ENCODE results near the gene DOCK10.

Gene DOCK10

DNA sequence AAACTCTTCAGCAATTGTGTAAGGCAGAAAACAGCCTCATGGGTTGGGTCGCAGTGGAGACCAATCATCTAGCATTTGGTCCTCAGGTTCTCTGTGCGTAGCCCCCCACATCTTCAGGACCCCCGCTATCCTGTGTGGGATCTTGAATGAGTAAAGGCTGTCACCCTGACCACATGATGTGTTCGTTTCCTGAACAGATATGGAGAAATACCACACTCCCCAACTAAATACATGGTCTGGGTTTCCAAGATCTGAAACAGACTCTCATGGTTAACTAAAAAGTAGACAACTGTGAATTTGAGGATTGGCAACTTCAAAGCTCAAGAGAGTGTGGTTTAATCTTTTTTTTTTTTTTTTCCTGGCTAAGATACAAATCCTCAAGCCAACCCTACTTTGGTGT lies 23.2 kb downstream of the DOCK10 start:
- DNase-seq = no peak
- intact Hi-C loops (cut with DNase I) = no loop called here

DNA sequence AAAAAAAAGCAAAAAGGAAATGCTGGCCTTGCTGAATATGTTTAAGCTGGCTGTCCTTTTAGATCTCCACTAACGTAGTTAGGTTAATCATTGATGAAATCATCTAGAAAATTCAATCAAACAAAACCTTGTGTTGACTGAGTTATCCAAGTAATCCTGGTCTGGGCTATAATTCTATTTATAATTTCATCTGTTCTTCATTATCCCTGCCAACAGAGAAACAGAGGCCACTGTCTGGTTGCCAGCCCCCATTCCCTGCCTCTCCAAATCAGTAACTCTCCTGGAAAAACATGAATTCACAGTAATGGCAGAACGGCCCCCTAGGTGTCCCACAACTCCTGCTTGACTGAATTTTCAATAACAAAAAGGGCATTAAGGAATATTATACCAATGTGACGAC lies 24.6 kb downstream of the DOCK10 start:
- intact Hi-C loops (cut with DNase I) = no loop called here
- DNase-seq = no peak

DNA sequence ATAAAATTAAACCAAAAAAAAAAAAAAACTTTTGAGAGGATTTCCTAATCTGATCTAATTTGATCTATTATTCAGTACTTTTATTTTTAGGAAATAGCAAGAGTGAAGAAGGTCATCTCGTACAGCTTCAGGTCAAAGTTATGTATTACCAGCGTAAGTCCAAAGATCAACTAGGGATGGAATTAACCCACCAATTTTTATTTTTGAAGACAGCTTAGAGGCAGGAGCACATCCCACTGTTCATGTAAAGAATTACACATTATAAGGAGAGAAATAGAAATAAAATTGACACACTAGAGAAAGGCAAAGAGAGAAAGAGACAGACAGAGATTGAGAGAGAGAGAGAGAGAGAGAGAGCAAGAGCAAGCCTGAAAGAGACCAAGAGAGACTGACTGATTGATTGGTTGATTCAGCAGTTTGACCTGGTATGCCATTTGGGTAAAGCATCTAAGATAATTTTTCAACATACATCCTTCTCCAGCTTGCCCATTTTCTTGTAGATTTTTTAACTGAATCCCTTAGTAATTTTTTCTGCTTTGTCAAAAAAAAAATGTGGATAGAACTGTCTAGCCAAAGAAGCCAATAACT lies 25.1 kb downstream of the DOCK10 start:
- no peak for DNase-seq
- intact Hi-C loops (cut with DNase I) = no loop called here

DNA sequence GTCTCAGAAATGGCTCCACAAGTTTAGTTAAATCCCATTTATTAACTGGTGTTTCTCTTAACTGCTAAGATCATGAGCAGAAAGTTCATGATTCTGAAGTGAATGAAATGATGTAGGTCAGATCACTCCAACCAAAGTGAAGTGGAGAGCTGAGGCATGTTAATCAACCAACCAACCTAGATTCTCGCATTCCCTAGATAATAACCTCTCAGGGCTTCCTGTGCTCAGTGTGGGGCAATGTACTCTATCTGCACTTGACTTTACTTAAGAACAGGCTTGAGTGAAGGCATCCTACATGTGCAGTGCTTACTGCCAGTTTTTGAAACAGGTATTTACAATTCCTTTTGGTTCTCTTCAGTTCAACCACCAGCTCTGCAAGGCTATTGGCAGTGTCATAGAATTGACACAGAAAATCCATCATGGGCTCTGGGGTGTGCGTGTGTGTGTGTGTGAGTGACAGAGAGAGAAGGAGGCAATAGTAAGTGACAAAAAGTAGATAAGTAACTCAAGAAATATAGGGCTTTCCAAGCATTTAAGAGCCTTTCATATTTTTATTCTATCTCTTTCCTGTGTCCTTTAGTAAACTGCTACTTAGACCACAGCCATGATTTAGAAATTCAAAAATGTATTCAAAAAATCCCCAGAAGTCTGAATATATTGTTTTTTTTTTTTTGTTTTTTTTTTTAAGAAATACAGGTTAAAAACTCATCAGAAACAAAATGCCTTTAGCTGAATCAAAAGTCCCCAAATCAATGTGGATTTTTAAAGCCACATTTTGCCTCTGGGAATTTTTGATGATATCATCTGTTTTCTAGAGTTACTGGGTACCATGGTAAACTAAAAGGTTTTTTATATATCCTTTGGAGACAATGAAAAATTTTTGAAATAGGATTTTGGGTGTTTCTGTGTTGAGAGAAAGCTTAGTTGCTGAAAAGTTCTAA lies 28.6 kb downstream of the DOCK10 start:
- intact Hi-C loops (cut with DNase I) = no loop called here

DNA sequence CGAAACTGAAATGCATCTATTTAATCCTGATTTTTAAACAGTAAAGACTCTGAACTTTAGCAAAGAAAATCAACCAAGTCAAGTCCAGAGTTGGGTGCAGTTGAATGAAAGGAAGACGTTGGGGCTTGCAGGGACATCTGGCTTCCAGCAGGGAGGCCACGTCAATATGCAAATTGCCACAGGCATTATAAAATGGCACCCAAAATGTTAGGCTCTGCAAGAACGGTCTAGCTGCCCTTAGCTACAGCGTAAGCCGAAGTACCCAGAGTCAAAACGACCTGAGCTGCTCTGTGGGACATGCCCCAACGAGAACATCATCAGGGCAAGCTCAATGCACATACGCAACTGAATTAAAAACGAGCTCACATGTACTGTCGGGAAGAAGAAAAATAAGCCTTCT lies 30.7 kb downstream of the DOCK10 start:
- intact Hi-C loops (cut with DNase I) = no loop called here
- DNase-seq = no peak

More for the DNA sequence above, 28.6 kb downstream of the DOCK10 start:
- DNase-seq = no peak

DNA sequence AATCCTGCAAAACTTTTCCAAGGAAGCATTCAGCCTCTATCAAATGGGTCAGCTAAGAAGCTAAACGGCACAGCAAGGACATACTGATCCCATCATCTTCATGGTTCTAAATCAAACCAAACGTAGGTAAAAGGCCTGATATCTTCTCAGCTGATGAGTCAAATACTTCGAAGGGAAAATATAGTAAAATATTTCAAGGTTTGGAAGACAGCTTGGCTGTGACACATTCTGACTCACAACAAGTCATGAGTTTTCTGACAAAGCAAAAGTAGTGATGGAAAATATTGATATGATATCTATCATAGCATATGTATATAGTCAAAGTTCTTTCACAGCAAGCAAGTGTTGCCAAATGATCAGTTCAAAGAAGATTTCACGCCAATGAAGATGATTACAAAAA lies 31.5 kb downstream of the DOCK10 start:
- intact Hi-C loops (cut with DNase I) = no loop called here
- DNase-seq = no peak

DNA sequence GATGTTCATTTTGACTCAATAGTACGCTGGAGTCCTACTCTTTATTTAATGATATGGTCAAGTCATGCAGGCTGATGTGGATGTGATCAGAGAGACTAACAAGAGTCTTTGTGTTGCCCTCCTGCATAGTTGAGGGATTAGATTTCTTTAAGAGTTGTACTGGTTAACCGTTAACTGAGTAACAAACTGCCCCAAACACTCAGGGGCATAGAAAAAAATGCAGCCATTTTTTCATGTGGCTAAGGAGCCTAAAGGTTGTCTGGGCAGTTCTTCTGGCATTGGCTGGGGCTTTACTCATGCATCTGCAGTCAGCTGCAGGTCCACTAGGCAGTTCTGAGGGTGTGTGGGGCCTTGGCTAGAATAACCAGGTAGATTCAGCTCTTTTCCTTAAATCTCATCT lies 32.5 kb downstream of the DOCK10 start:
- DNase-seq = no peak
- intact Hi-C loops (cut with DNase I) = loop anchor here (10.0 kb wide), 1 partner anchor 115 kb away; no protein-coding TSS in a partner anchor

GRCh38 chr2:225008935-225009334 lies 33.3 kb downstream of the DOCK10 start:
- intact Hi-C loops (cut with DNase I) = loop anchor here (10.0 kb wide), 1 partner anchor 114 kb away; no protein-coding TSS in a partner anchor
- peak in 1 of 42 donors; percentile 27 for DNase-seq

DNA sequence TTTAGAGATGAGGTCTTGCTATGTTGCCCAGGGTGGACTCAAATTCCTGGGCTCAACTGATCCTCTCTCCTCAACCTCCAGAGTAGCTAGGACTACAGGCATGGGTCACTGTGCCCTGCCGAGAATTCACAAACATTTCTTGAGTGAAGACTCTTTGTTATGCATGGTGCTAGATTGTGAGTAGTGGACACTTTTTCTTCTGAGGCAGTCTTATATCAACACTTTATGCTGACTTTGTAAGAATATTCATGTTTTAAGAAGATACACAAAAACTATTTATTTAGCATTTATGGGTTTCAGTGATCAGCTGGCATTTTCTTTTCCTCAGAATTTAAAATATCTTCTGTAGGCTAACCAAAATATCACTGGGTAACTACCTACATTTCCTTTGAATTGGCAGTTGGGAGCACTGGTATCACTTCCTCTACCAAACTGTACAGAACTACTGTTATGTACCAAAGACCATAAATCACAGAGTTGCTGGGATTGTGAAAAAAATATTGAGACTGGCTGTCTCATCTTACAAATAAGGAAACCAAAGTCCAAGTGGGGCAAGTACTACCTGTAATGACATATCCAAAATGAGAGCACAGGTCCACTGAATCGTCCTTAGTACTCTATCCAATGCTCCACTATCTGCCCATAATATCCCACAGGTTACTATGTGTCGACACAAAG lies 34.0 kb downstream of the DOCK10 start:
- DNase-seq = no peak
- intact Hi-C loops (cut with DNase I) = loop anchor here (10.0 kb wide), 1 partner anchor 114 kb away; no protein-coding TSS in a partner anchor

DNA sequence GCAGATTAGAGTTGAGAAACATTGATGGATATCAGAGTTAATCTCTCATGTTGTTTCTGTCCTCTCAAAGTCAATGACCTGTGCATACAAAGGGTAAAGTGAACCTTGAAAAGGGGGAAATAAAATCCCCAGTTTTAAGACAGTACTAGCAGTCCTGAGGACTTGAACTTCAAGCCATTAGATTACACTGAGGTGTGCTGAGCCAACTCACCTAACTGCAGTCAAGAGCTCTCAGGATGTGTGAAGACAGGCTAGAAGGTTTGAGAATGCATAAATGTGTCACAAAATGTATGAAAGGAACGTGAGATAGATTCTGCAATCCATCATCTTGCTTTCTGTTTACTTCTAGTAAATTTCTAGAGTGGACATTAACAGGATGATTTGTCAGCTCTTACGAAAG lies 35.5 kb downstream of the DOCK10 start:
- intact Hi-C loops (cut with DNase I) = loop anchor here (10.0 kb wide), 1 partner anchor 112 kb away; no protein-coding TSS in a partner anchor
- DNase-seq = no peak

DNA sequence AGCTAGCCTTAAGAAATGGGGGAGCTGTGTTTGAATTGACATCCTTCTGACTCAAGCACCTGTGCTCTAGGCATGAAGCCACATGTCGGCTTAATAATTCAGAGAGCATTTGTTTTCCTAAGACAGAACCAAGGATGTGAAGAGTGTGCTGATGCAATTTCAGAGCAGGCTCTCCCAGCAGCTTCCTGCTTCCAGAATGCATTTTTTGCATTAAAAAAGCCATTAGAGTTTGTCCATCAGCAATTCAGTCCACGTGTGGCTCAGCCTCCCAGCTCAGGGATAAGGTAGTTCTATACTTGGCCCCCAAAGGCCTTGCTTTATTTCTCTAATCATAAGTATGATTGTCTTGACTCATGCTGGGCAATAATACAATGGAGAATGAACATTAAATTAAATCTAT lies 37.7 kb downstream of the DOCK10 start:
- no peak for DNase-seq
- intact Hi-C loops (cut with DNase I) = loop anchor here (10.0 kb wide), 1 partner anchor 110 kb away; no protein-coding TSS in a partner anchor

GRCh38 chr2:225002656-225003045 lies 39.6 kb downstream of the DOCK10 start:
- DNase-seq = peak in 1 of 42 donors; percentile 43
- intact Hi-C loops (cut with DNase I) = loop anchor here (10.0 kb wide), 1 partner anchor 108 kb away; no protein-coding TSS in a partner anchor

DNA sequence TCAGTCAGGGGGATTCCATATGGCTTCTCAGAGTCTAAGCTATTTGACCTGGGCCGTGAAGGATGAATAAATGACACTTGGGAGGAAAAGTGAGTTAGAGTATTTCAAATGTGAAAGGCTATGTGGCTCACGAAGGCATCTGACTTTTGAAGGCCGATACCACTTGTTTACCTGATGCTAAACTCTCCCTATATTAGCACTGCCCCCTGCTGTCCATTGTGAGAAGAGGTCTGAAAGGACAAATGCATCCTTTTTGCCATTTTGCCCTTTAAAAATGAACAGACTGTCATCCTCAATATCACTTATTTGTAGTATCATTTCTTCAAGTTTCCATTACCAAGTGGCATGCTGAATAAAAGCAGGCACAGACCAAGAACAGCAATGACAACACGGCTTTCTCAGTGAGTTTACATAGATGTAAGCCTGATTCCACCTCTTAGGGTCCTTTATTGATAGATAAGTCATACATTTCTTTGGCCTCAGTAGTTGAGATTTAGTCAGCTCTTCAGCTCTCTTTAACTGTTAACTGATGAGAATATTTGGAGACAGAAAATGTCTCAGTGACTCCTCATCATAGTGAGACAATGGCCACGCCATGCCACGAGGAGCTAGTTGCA lies 40.1 kb downstream of the DOCK10 start:
- intact Hi-C loops (cut with DNase I) = loop anchor here (10.0 kb wide), 1 partner anchor 107 kb away; no protein-coding TSS in a partner anchor
- DNase-seq = peak in 31 of 42 donors; percentile 32 to 87 (median 63)

- DNase-seq = no peak
- intact Hi-C loops (cut with DNase I) = loop anchor here (10.0 kb wide), 1 partner anchor 105 kb away; no protein-coding TSS in a partner anchor
Measured at GRCh38 chr2:224999754-225000153, 42.5 kb downstream of the DOCK10 start.

DNA sequence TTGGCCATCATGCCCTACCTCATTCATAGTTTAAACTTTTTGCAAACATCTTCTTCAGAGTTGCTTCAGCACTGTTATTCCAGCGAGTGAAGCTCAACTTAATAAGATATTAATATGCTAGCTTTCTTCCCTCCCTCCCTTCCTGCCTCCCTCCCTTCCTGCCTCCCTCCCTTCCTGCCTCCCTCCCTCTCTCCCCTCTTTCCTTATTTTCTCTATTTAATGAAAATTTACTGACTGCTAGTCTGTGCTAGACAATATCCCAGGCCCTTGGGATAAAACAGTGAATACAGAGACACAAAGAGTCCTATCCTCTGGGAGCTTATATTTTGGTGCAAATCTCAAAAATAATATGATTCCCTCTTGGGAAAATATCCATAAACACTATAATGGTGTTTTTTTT lies 42.9 kb downstream of the DOCK10 start:
- no peak for DNase-seq
- intact Hi-C loops (cut with DNase I) = no loop called here

- DNase-seq = no peak
- intact Hi-C loops (cut with DNase I) = no loop called here
Measured at GRCh38 chr2:224997802-224998201, 44.5 kb downstream of the DOCK10 start.

GRCh38 chr2:224995419-224995818 lies 46.8 kb downstream of the DOCK10 start:
- DNase-seq = no peak
- intact Hi-C loops (cut with DNase I) = no loop called here

GRCh38 chr2:224994242-224994823 lies 47.9 kb downstream of the DOCK10 start:
- no peak for DNase-seq
- intact Hi-C loops (cut with DNase I) = no loop called here

DNA sequence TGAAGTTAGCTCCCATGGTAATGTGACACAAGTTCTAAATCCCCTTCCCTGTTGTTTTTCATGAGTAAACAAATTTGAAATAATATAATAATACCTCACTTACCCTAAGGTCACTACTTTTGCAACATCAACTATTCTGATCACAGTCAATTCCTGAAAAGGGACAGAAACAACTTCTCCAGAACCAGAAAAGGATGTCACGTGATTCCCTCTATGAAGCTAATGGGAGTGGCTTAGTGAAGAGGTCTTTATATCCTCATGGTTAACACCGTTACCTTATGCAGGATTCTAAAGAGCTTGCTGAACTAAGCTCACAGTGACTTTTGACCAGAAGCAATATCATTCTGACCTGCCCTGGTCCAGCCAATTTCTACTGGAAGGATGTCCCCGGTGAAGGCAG lies 51.6 kb downstream of the DOCK10 start:
- intact Hi-C loops (cut with DNase I) = no loop called here
- DNase-seq = no peak
